Sigmoid colon (tissue), 3 donors: ENCODE data around the gene ZBTB9.

Experiments used
- POLR2A ChIP-seq, 2 donors: fragments of 450-650 bp; IDR thresholded peaks; one replicate each; pipeline ENCODE4 v1.6.1; 2016; ENCODE audit warnings: antibody characterized with exemption in 2 of 2, mild to moderate bottlenecking in 2 of 2, moderate library complexity in 2 of 2
- TF ChIP-seq, protein P1 (sequence below), 4 experiments: fragments of 450-650 bp in 3 of 4; fragments of 200-600 bp in 1 of 4; IDR thresholded peaks; one replicate each; pipeline ENCODE4 v1.5.1; 2016 to 2019; ENCODE audit warnings: antibody characterized with exemption in 4 of 4, mild to moderate bottlenecking in 3 of 4, moderate library complexity in 2 of 4

DNA sequence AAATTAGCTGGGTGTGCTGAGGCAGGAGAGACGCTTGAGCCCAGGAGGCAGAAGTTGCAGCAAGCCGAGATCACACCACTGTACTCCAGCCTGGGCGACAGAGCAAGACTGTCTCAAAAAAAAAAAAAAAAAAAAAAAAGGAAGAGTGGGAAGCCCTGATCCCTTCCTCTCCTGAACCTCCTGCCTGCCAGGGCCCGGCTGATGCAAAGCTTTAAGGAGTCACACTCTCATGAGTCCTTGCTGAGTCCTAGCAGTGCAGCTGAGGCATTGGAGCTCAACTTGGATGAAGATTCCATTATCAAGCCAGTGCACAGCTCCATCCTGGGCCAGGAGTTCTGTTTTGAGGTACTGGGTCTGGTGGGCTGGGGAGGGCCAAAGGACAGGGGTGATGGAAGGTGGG, 19.4 kb upstream of the ZBTB9 start:
- TF ChIP-seq, protein P1, sequence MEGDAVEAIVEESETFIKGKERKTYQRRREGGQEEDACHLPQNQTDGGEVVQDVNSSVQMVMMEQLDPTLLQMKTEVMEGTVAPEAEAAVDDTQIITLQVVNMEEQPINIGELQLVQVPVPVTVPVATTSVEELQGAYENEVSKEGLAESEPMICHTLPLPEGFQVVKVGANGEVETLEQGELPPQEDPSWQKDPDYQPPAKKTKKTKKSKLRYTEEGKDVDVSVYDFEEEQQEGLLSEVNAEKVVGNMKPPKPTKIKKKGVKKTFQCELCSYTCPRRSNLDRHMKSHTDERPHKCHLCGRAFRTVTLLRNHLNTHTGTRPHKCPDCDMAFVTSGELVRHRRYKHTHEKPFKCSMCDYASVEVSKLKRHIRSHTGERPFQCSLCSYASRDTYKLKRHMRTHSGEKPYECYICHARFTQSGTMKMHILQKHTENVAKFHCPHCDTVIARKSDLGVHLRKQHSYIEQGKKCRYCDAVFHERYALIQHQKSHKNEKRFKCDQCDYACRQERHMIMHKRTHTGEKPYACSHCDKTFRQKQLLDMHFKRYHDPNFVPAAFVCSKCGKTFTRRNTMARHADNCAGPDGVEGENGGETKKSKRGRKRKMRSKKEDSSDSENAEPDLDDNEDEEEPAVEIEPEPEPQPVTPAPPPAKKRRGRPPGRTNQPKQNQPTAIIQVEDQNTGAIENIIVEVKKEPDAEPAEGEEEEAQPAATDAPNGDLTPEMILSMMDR (IDR thresholded peaks at IDR 0.05) = no peak
- no peak for TF ChIP-seq POLR2A (IDR thresholded peaks at IDR 0.05)
